Sigmoid colon (tissue), 7 donors: Measurements from ENCODE around the gene EWSR1. TPM values are rescaled to one million over a fixed set of nuclear protein-coding genes. Genes with fewer than 3 reads are reported as not detected.
A peak's percentile ranks its signal among the peaks of the same experiment; 100 is the strongest.

Experiments used
- DNase-seq: peaks from one replicate; pipeline ENCODE4 v3.0.0-alpha.2; 2019
- H3K27ac ChIP-seq, 4 donors: fragments of 200-600 bp; sonication (generic); one replicate each; pipeline ENCODE4 v1.5.1; 2016 to 2019; ENCODE audit warnings: mild to moderate bottlenecking in 1 of 4
- H3K27me3 ChIP-seq, 3 donors: fragments of 200-600 bp; sonication (generic); one replicate each; pipeline ENCODE4 v1.5.1; 2019; ENCODE audit warnings: mild to moderate bottlenecking in 1 of 3
- H3K36me3 ChIP-seq, 4 donors: fragments of 200-600 bp; sonication (generic); one replicate each; pipeline ENCODE4 v1.5.1; 2016 to 2019
- H3K4me1 ChIP-seq, 4 donors: fragments of 200-600 bp; sonication (generic); one replicate each; pipeline ENCODE4 v1.5.1; 2017 to 2019
- H3K4me3 ChIP-seq, 4 donors: fragments of 200-600 bp; sonication (generic); one replicate each; pipeline ENCODE4 v1.5.1; 2017 to 2019; ENCODE audit warnings: mild to moderate bottlenecking in 2 of 4, moderate library complexity in 1 of 4
- H3K9me3 ChIP-seq, 4 donors: fragments of 200-600 bp in 3 of 4; sonication (generic) in 3 of 4; one replicate each; pipeline versions ENCODE4 v1.5.1 to v1.6.1; 2013 to 2019
- EP300 ChIP-seq, 4 donors: sonication (generic); formaldehyde crosslinking; IDR thresholded peaks; one replicate each; pipeline ENCODE4 v1.6.1; 2017; ENCODE audit warnings: antibody characterized with exemption in 4 of 4
- POLR2A ChIP-seq, 2 donors: fragments of 450-650 bp; IDR thresholded peaks; one replicate each; pipeline ENCODE4 v1.6.1; 2016; ENCODE audit warnings: antibody characterized with exemption in 2 of 2, mild to moderate bottlenecking in 2 of 2, moderate library complexity in 2 of 2
- POLR2AphosphoS5 ChIP-seq, 4 donors: sonication (generic); formaldehyde crosslinking; IDR thresholded peaks; one replicate each; pipeline ENCODE4 v1.6.1; 2017; ENCODE audit warnings: antibody characterized with exemption in 4 of 4
- WGBS, 2 donors: extraction: QIAGEN DNeasy Blood & Tissue Kit; methylation state at CpG; one replicate each; pipeline ENCODE4 v1.1.7; 2013; 5-methylcytosine and 5-hydroxymethylcytosine counted together
- intact Hi-C: fragments of 100-400 bp; cut with DNase I; formaldehyde crosslinking; loops from one replicate; pipeline ENCODE4 v1.15.1; 2023
- polyA plus RNA-seq, 3 donors: library from polyadenylated mRNA; stranded (reverse); fragments of 200-250 nt; gene quantifications; one replicate each; pipeline ENCODE4 v1.2.3, GENCODE V29; 2013
- total RNA-seq, 4 donors: library from RNA; depleted of rRNA; stranded (reverse); fragments of >200 nt; gene quantifications; one replicate each; pipeline ENCODE4 v1.1.0, GENCODE V29; 2016
- TF ChIP-seq, protein P1 (sequence below), 4 experiments: fragments of 450-650 bp in 3 of 4; fragments of 200-600 bp in 1 of 4; IDR thresholded peaks; one replicate each; pipeline ENCODE4 v1.5.1; 2016 to 2019; ENCODE audit warnings: antibody characterized with exemption in 4 of 4, mild to moderate bottlenecking in 3 of 4, moderate library complexity in 2 of 4
- donor health status: healthy with polysubstance abuse.
- donor health status: Bipolar disorder and iron deficiency.
- donor health status: healthy.

The EWSR1 gene
- total and polyA plus RNA-seq, 7 donors, result 81.4 to 233 (median 174) TPM

DNA sequence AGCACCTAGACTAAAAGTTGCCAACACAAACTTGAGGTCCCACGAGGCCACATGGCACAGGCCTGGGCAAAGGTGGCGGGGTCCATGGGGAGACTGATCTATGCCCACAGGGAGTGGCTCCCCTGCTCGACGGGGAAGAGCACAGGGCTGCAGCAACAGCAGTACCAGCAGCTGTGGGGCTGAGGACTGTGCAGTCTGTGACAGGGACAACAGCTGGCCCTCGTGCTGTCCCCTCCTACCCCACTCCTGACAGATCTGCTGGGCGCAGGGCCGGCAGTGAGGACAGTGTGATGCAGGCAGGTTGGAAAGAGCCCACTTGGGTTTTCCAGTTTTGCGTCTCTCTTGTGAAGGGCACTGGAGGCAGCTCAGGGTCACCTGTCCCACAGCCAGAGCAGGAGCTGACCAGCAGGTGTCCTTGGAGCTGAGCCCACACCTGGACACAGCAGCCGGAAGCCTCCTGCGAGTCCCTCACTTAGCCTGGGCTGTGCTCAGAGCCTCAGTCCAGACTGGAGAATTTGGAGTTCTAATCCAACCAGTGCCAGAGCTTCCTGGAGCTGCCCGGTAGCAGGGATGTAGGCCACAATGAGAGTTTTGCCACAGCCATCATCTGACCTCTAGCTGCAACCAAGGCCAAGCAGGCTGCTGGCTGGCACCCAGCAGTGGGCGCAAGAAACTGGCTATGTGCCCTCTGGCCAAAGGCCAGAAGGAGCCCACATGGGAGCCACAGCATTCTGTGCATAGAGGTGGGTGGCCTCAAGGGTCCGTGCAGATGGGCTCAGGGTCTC is 34.8 kb downstream of the EWSR1 start:
- DNase-seq, result no peak
- no peaks in the 10 kb centered on the region for H3K9me3 ChIP-seq
- 27 to 61% methylated on average over 13 of the region's 13 CpGs for WGBS, 2 donors
- intact Hi-C loops, result no loop called here
- H3K27ac ChIP-seq, result peak overlapping the region in 3 of 4 donors; percentile 2 to 55 (median 34)
- no peaks in the 10 kb centered on the region for H3K27me3 ChIP-seq
- H3K4me3 ChIP-seq, result no peak overlapping the region
- peaks cover 0 to 31% (median 13%) of the 10 kb centered on the region in 4 donors for H3K4me1 ChIP-seq
- TF ChIP-seq POLR2A (IDR thresholded peaks at IDR 0.05) (no peak), EP300 (IDR thresholded peaks at IDR 0.05) (no peak), POLR2AphosphoS5 (IDR thresholded peaks at IDR 0.05) (no peak)
- TF ChIP-seq, protein P1, sequence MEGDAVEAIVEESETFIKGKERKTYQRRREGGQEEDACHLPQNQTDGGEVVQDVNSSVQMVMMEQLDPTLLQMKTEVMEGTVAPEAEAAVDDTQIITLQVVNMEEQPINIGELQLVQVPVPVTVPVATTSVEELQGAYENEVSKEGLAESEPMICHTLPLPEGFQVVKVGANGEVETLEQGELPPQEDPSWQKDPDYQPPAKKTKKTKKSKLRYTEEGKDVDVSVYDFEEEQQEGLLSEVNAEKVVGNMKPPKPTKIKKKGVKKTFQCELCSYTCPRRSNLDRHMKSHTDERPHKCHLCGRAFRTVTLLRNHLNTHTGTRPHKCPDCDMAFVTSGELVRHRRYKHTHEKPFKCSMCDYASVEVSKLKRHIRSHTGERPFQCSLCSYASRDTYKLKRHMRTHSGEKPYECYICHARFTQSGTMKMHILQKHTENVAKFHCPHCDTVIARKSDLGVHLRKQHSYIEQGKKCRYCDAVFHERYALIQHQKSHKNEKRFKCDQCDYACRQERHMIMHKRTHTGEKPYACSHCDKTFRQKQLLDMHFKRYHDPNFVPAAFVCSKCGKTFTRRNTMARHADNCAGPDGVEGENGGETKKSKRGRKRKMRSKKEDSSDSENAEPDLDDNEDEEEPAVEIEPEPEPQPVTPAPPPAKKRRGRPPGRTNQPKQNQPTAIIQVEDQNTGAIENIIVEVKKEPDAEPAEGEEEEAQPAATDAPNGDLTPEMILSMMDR (IDR thresholded peaks at IDR 0.05), result no peak
- H3K36me3 ChIP-seq, result peaks cover 19 to 40% (median 30%) of the 10 kb centered on the region in 4 donors

DNA sequence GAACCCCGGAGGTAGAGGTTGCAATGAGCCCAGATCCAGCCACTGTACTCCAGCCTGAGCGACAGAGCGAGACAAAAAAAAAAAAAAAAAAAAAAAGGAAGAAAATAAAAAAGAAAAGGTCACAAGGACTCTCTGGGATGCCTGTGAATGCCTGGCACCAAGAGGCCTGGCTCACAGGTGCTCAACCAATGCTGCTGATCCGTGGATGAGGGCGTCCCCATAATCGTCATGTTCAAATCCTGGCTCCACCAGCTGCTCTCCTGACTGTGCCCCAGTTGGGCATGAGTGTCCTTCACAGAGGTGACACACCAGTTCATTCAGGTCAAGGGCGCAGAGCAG is 37.7 kb downstream of the EWSR1 start:
- H3K4me3 ChIP-seq, result peak overlapping the region in 1 of 4 donors; percentile 94
- H3K27me3 ChIP-seq, result no peaks in the 10 kb centered on the region
- 43 to 55% methylated on average over 7 of the region's 7 CpGs for WGBS, 2 donors
- intact Hi-C loops, result loop anchor here (1.0 to 2.0 kb wide), 2 partner anchors 37 to 53 kb away; partner anchors contain the start of gene EWSR1
- H3K36me3 ChIP-seq, result peaks cover 0 to 11% (median 1%) of the 10 kb centered on the region in 4 donors
- peaks cover 0 to 60% (median 42%) of the 10 kb centered on the region in 4 donors for H3K4me1 ChIP-seq
- H3K9me3 ChIP-seq, result no peaks in the 10 kb centered on the region
- DNase-seq, result no peak
- TF ChIP-seq POLR2A (IDR thresholded peaks at IDR 0.05) (no peak), POLR2AphosphoS5 (IDR thresholded peaks at IDR 0.05) (no peak), EP300 (IDR thresholded peaks at IDR 0.05) (no peak)
- TF ChIP-seq, protein P1 (IDR thresholded peaks at IDR 0.05), result no peak
- peak overlapping the region; percentile 86 to 94 (median 88) for H3K27ac ChIP-seq

DNA sequence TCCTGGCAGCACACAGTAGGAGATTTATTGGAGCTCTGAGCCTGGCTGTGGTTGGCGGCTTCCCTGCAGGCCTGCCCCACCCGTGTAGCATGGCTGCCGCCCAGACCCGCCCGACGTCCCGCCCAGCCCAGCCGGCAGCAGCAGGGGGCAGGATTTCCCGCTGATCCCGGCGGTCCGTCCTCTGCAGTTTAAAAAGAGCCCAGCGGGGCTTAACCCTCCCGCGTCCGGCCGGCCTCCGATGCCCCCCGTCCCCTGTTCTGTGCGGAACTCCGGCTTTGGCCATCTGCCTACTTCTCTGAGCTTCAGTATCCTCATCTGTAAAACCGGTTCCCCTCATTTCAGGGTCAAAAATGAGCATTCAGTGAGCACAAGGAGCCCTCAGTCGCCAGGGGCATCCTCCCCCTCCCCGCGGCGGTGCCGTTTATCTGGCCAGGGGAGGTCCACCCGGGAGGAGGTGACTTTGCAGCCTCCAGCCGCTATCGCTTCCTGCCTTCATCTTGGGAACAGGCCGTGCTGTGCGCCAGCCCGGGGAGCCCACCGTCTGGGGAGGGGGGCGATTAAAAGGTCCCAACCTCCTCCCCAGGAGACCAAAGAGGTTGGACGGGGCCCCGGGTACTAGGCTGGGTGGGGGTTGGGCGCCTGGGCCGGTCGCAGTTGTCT is 38.2 kb downstream of the EWSR1 start, which contains the start of gene GAS2L1:
Gene GAS2L1, plus strand, starts transcription at position 476 of the 660 bp plus-strand sequence. CDS start 1,456 bp downstream, outside the sequence.
- intact Hi-C loops, result loop anchor here (1.0 to 2.0 kb wide), 2 partner anchors 38 to 53 kb away; partner anchors contain the start of gene EWSR1
- DNase-seq, result peak; percentile 94
- peaks cover 0 to 65% (median 47%) of the 10 kb centered on the region in 4 donors for H3K4me1 ChIP-seq

DNA sequence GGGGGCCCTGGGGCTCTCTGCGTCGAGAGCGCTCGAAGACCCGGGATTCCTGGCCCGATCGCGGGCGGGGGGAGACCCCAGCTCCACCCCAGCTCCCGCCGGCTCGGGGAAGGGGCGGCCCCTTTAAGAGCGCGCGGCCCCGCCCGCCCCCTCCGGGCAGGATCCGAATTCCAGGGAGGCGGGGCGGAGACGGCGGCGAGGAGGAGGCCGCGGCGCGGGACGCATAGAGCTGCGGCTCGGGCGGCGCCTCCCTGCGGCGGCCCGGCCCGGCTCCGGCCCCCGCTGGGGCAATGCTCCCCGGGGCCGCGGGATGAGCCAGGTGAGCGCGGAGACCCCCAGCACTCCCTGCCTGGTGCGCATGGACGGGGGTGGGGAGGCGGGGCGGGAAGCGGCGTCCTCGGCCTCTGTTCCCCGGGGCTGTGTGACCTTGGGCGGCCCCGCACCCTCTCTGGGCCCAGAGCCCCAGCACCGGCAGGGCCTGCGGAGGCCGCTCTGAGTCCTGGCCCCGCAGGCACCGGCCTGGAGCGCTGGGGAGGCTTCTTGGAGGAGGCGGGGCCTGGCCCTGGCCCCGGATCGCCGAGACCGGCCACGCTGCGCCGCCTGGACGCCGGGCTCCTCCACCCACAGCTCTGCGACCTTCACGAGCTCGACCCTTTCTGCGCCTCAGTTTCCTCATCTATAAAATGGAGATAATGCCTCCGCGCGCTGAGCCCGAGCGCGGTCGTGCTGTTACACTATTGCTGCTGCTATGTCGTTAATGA is 38.9 kb downstream of the EWSR1 start:
- no peaks in the 10 kb centered on the region for H3K36me3 ChIP-seq
- peak; percentile 91 for DNase-seq
- WGBS, 2 donors, result 2 to 9% methylated on average over 83 of the region's 83 CpGs
- no peaks in the 10 kb centered on the region for H3K9me3 ChIP-seq
- H3K27ac ChIP-seq, result peak overlapping the region; percentile 86 to 94 (median 88)
- no peaks in the 10 kb centered on the region for H3K27me3 ChIP-seq
- H3K4me3 ChIP-seq, result peak overlapping the region; percentile 65 to 94 (median 87)
- intact Hi-C loops, result loop anchor here (1.0 to 2.0 kb wide), 2 partner anchors 38 to 52 kb away; partner anchors contain the start of gene EWSR1
- peaks cover 0 to 71% (median 54%) of the 10 kb centered on the region in 4 donors for H3K4me1 ChIP-seq
- TF ChIP-seq POLR2AphosphoS5 (IDR thresholded peaks at IDR 0.05) (peak; percentile 31 to 76 (median 64)), EP300 (IDR thresholded peaks at IDR 0.05) (no peak), POLR2A (IDR thresholded peaks at IDR 0.05) (no peak)
- TF ChIP-seq, protein P1 (IDR thresholded peaks at IDR 0.05), result no peak

More for the DNA sequence above, 38.2 kb downstream of the EWSR1 start, which contains the start of gene GAS2L1:
- Histone ChIP-seq H3K9me3 (no peaks in the 10 kb centered on the region), H3K4me3 (peak within 1 kb of the TSS; percentile 65 to 94 (median 87)), H3K36me3 (peaks cover 0 to 6% (median 0%) of the 10 kb centered on the region in 4 donors), H3K27ac (peak within 1 kb of the TSS; percentile 86 to 94 (median 88)), H3K27me3 (no peaks in the 10 kb centered on the region)
- WGBS, 2 donors, result 0 to 1% methylated on average over 40 of the region's 40 CpGs
- TF ChIP-seq POLR2AphosphoS5 (IDR thresholded peaks at IDR 0.05), result peak in 3 of 4 donors; percentile 50 to 54 (median 52)
- TF ChIP-seq, protein P1 (IDR thresholded peaks at IDR 0.05), result peak; percentile 57 to 81 (median 77)
- TF ChIP-seq POLR2A (IDR thresholded peaks at IDR 0.05), result no peak
- TF ChIP-seq EP300 (IDR thresholded peaks at IDR 0.05), result no peak
